MM.1S (cell line): ENCODE measurements around the gene UHRF1.

Source experiments
- DNase-seq: peaks from one replicate; pipeline ENCODE4 v3.0.0-alpha.2; 2015
- H2AFZ ChIP-seq: fragments of 300-600 bp; sonication (generic); 2 replicates; pipeline ENCODE4 v1.6.0; 2016; ENCODE audit warnings: antibody characterized with exemption, low read length
- H3F3A ChIP-seq: fragments of 300-600 bp; sonication (generic); 2 replicates; pipeline ENCODE4 v1.6.1; 2016; ENCODE audit warnings: mild to moderate bottlenecking, antibody characterized with exemption, low read length, moderate library complexity, mixed read lengths; ENCODE audit not compliant: insufficient read depth
- H3K27ac ChIP-seq: fragments of 300-600 bp; sonication (generic); 2 replicates; pipeline ENCODE4 v1.5.1; 2016; ENCODE audit warnings: mild to moderate bottlenecking, low read length
- H3K27me3 ChIP-seq: fragments of 300-600 bp; sonication (generic); replicated peaks from 2 replicates; pipeline ENCODE4 v1.6.0; 2016; ENCODE audit warnings: low read length; ENCODE audit not compliant: insufficient read depth
- H3K36me3 ChIP-seq: fragments of 300-600 bp; sonication (generic); replicated peaks from 2 replicates; pipeline ENCODE4 v1.6.1; 2016; ENCODE audit warnings: mild to moderate bottlenecking, low read length, mixed read lengths; ENCODE audit not compliant: insufficient read depth
- H3K4me1 ChIP-seq: fragments of 300-600 bp; sonication (generic); 2 replicates; pipeline ENCODE4 v1.6.1; 2016; ENCODE audit warnings: low read length, mixed read lengths
- H3K4me2 ChIP-seq: fragments of 300-600 bp; sonication (generic); 2 replicates; pipeline ENCODE4 v1.6.0; 2016; ENCODE audit warnings: low read depth, low read length
- H3K4me3 ChIP-seq: fragments of 300-600 bp; sonication (generic); 2 replicates; pipeline ENCODE4 v1.5.1; 2016; ENCODE audit warnings: low read length, mixed read lengths
- H3K79me2 ChIP-seq: fragments of 300-600 bp; sonication (generic); 2 replicates; pipeline ENCODE4 v1.6.1; 2016; ENCODE audit warnings: mixed run types, low read length, mixed read lengths
- H3K9ac ChIP-seq: fragments of 300-600 bp; sonication (generic); 2 replicates; pipeline ENCODE4 v1.6.1; 2016; ENCODE audit warnings: low read length, mixed read lengths
- H3K9me2 ChIP-seq: fragments of 300-600 bp; sonication (generic); replicated peaks from 2 replicates; pipeline ENCODE4 v1.6.1; 2016; ENCODE audit warnings: mild to moderate bottlenecking, low read length, mixed read lengths; ENCODE audit not compliant: insufficient read depth
- H3K9me3 ChIP-seq: fragments of 300-600 bp; sonication (generic); replicated peaks from 2 replicates; pipeline ENCODE4 v1.6.1; 2016; ENCODE audit warnings: mild to moderate bottlenecking, low read length, mixed read lengths; ENCODE audit not compliant: insufficient read depth
- H4K20me1 ChIP-seq: fragments of 300-600 bp; sonication (generic); 2 replicates; pipeline ENCODE4 v1.6.1; 2016; ENCODE audit warnings: mild to moderate bottlenecking, low read length, moderate library complexity, mixed read lengths; ENCODE audit not compliant: insufficient read depth
- EZH2 ChIP-seq: fragments of 300-600 bp; sonication (generic); optimal IDR thresholded peaks from 2 replicates; pipeline ENCODE3; 2017; ENCODE audit warnings: low read depth, mild to moderate bottlenecking, antibody characterized with exemption, low read length, mixed read lengths
- EZH2phosphoT487 ChIP-seq: fragments of 300-600 bp; sonication (generic); IDR thresholded peaks from 2 replicates; pipeline ENCODE4 v1.6.1; 2018; ENCODE audit warnings: antibody characterized with exemption, low read length
- TF ChIP-seq, protein P1 (sequence below): fragments of 300-600 bp; sonication (generic); IDR thresholded peaks from 2 replicates; pipeline ENCODE4 v1.5.1; 2016; ENCODE audit warnings: antibody characterized with exemption, low read length, mixed read lengths

Gene UHRF1

DNA sequence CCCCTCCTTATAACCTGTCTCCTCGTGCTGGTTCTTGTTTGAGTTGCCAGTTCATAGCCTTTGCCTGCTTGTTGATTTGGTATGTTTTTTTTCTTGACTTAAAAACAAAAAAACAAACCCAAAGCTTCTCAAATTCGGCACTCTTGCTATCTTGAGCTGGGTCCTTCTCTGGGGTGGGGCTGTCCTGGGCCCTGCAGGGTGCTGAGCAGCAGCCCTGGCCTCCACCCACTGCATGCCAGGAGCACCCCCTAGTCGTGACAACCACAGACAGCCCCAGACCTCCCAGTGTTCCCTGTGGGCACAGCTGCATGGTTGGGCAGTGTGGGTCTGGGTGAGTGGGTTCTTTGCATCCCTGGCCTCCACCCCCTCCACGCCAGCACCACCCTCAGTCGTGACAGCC, 87.4 kb downstream of the UHRF1 start:
- TF ChIP-seq EZH2phosphoT487 (no peak), EZH2 (no peak)
- TF ChIP-seq, protein P1, sequence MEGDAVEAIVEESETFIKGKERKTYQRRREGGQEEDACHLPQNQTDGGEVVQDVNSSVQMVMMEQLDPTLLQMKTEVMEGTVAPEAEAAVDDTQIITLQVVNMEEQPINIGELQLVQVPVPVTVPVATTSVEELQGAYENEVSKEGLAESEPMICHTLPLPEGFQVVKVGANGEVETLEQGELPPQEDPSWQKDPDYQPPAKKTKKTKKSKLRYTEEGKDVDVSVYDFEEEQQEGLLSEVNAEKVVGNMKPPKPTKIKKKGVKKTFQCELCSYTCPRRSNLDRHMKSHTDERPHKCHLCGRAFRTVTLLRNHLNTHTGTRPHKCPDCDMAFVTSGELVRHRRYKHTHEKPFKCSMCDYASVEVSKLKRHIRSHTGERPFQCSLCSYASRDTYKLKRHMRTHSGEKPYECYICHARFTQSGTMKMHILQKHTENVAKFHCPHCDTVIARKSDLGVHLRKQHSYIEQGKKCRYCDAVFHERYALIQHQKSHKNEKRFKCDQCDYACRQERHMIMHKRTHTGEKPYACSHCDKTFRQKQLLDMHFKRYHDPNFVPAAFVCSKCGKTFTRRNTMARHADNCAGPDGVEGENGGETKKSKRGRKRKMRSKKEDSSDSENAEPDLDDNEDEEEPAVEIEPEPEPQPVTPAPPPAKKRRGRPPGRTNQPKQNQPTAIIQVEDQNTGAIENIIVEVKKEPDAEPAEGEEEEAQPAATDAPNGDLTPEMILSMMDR: no peak
- no peaks in the 10 kb centered on the region; the same call in 1 of the 2 replicates for H3K36me3 ChIP-seq

DNA sequence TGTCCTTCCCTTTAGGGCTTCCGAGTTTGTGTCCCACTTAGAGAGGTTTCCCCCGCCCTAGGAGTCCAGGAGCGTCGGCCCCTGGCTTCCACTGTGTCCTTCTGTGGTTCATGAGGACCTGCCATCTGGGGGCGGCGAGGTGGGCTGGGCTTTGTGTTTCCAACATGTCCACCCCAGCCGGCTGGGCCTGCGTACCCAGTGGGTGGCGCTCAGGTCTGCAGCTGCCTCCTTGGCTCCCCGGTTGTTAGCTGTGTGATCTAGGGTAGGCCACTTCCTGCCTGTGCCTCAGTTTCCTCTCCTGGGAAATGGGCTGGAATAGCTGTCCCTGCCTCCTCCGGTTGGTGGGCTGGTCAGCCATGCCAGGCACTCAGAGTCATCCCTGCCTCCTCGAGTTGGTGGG, 88.0 kb downstream of the UHRF1 start:
- H3K9ac ChIP-seq: no peak overlapping the region
- no peak overlapping the region for H3K27ac ChIP-seq
- no peaks in the 10 kb centered on the region for H3K9me3 ChIP-seq
- H3K36me3 ChIP-seq: no peaks in the 10 kb centered on the region; the same call in 1 of the 2 replicates
- H3K79me2 ChIP-seq: peaks cover 85% of the 10 kb centered on the region
- no peak overlapping the region for H3K4me2 ChIP-seq
- H4K20me1 ChIP-seq: peaks cover 18% of the 10 kb centered on the region
- H3F3A ChIP-seq: no peaks in the 10 kb centered on the region
- no peaks in the 10 kb centered on the region for H3K4me1 ChIP-seq
- TF ChIP-seq, protein P1: no peak
- TF ChIP-seq EZH2: no peak
- TF ChIP-seq EZH2phosphoT487: no peak
- H2AFZ ChIP-seq: no peak overlapping the region
- H3K4me3 ChIP-seq: no peak overlapping the region
- no peak for DNase-seq
- H3K27me3 ChIP-seq: no peaks in the 10 kb centered on the region
- no peaks in the 10 kb centered on the region for H3K9me2 ChIP-seq

More for the DNA sequence above, 87.4 kb downstream of the UHRF1 start:
- peaks cover 85% of the 10 kb centered on the region for H3K79me2 ChIP-seq
- H3K4me3 ChIP-seq: no peak overlapping the region
- no peaks in the 10 kb centered on the region for H3K9me3 ChIP-seq
- DNase-seq: no peak
- no peaks in the 10 kb centered on the region for H3K27me3 ChIP-seq
- no peak overlapping the region for H3K4me2 ChIP-seq
- no peaks in the 10 kb centered on the region for H3K9me2 ChIP-seq
- H2AFZ ChIP-seq: no peak overlapping the region
- peaks cover 19% of the 10 kb centered on the region; the same call in 1 of the 2 replicates for H4K20me1 ChIP-seq
- no peaks in the 10 kb centered on the region for H3K4me1 ChIP-seq
- H3F3A ChIP-seq: no peaks in the 10 kb centered on the region
- no peak overlapping the region for H3K27ac ChIP-seq
- H3K9ac ChIP-seq: no peak overlapping the region

DNA sequence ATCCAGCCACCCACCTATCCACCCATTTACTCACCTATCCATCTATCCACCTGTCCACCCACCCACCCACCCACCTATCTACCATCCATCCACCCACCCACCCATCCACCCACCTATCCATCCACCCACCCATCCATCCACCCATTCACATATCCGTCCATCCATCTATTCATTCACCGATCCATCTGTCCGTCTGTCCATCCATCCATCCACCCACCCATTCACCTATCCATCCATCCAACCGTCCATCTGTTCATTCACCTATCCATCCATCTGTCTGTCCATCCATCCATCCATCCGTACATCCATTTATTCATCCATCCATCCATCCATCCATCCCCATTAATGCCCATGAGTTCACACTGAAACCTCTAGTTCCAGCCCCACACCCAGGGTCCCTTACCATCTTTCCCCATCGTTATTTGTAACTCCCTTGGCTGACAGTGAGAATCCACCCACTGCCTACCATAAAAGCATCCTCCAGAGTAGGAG, 90.9 kb downstream of the UHRF1 start:
- Histone ChIP-seq H4K20me1 (peaks cover 20% of the 10 kb centered on the region), H3K4me2 (no peak overlapping the region), H3K36me3 (no peaks in the 10 kb centered on the region; the same call in 1 of the 2 replicates), H3K79me2 (peaks cover 85% of the 10 kb centered on the region), H3K9ac (no peak overlapping the region), H3K27ac (no peak overlapping the region), H3K4me3 (no peak overlapping the region), H2AFZ (no peak overlapping the region), H3K4me1 (no peaks in the 10 kb centered on the region), H3K27me3 (no peaks in the 10 kb centered on the region), H3K9me3 (no peaks in the 10 kb centered on the region), H3F3A (no peaks in the 10 kb centered on the region), H3K9me2 (no peaks in the 10 kb centered on the region)
- no peak for TF ChIP-seq EZH2phosphoT487
- TF ChIP-seq, protein P1: no peak
- TF ChIP-seq EZH2: no peak
- DNase-seq: no peak
